Liver (tissue), 9 donors: ENCODE data around the gene SLC17A9. TPM values are rescaled to one million over a fixed set of nuclear protein-coding genes. Genes with fewer than 3 reads are reported as not detected.

Experiments used
- DNase-seq: peaks from one replicate; pipeline ENCODE4 v3.0.0-alpha.2; 2017; ENCODE audit warnings: low spot score
- H3K27ac ChIP-seq, 2 donors: one replicate each; pipeline ENCODE4 v1.7.0; 2013; ENCODE audit warnings: inconsistent platforms in 2 of 2, low read length in 2 of 2, control low read depth in 1 of 2, low read depth in 1 of 2, mild to moderate bottlenecking in 1 of 2
- H3K27me3 ChIP-seq, 4 donors: one replicate each; pipeline versions ENCODE4 v1.6.1 to v1.7.0; 2013; ENCODE audit warnings: low read length in 3 of 4, inconsistent platforms in 1 of 4, mild to moderate bottlenecking in 1 of 4, moderate library complexity in 1 of 4; ENCODE audit not compliant: control insufficient read depth in 4 of 4, insufficient read depth in 4 of 4
- H3K36me3 ChIP-seq, 4 donors: one replicate each; pipeline versions ENCODE4 v1.6.1 to v1.7.0; 2013; ENCODE audit warnings: low read length in 3 of 4, mild to moderate bottlenecking in 3 of 4, low read depth in 1 of 4, moderate library complexity in 1 of 4; ENCODE audit not compliant: control insufficient read depth in 4 of 4, insufficient read depth in 3 of 4
- H3K4me1 ChIP-seq, 4 donors: one replicate each; pipeline versions ENCODE4 v1.6.1 to v1.7.0; 2013; ENCODE audit warnings: low read length in 3 of 4, mild to moderate bottlenecking in 3 of 4, moderate library complexity in 1 of 4; ENCODE audit not compliant: control insufficient read depth in 4 of 4, insufficient read depth in 4 of 4
- H3K4me3 ChIP-seq, 3 donors: one replicate each; pipeline versions ENCODE4 v1.6.1 to v1.7.0; 2013; ENCODE audit warnings: low read length in 3 of 3, control low read depth in 1 of 3, low read depth in 1 of 3, mild to moderate bottlenecking in 1 of 3
- H3K9ac ChIP-seq, 2 donors: one replicate each; pipeline ENCODE4 v1.7.0; 2013; ENCODE audit warnings: low read length in 2 of 2, mild to moderate bottlenecking in 2 of 2, moderate library complexity in 2 of 2, control low read depth in 1 of 2, low read depth in 1 of 2
- H3K9me3 ChIP-seq, 4 donors: one replicate each; pipeline versions ENCODE4 v1.6.1 to v1.7.0; 2013; ENCODE audit warnings: low read length in 3 of 4; ENCODE audit not compliant: control insufficient read depth in 4 of 4
- FOXA2 ChIP-seq: IDR thresholded peaks from 2 replicates; pipeline ENCODE4 v1.6.1; 2016; ENCODE audit warnings: antibody characterized with exemption
- NR2F2 ChIP-seq: IDR thresholded peaks from 2 replicates; pipeline ENCODE4 v1.6.1; 2016; ENCODE audit warnings: antibody characterized with exemption
- RAD21 ChIP-seq, 2 donors: IDR thresholded peaks; 2 replicates each; pipeline ENCODE4 v1.6.1; 2016; ENCODE audit warnings: antibody characterized with exemption in 2 of 2, mild to moderate bottlenecking in 2 of 2
- TAF1 ChIP-seq: conservative IDR thresholded peaks from 2 replicates; pipeline ENCODE4 v1.6.1; 2016; ENCODE audit warnings: antibody characterized with exemption, mild to moderate bottlenecking
- WGBS: extraction: QIAGEN DNeasy Blood & Tissue Kit; methylation state at CpG from one replicate; pipeline ENCODE4 v1.1.7; 2013; 5-methylcytosine and 5-hydroxymethylcytosine counted together
- polyA plus RNA-seq, 2 donors: library from polyadenylated mRNA; stranded (reverse) in 1 of 2; unstranded in 1 of 2; fragments of 200-250 nt in 1 of 2; fragments of >200 nt in 1 of 2; fragmentation: Nextera tagmentation in 1 of 2; extraction: Ambion mirVana in 1 of 2; gene quantifications; one replicate each; pipeline versions ENCODE4 v1.2.1 to v1.2.3, GENCODE V29; 2013 to 2015
- total RNA-seq, 2 donors: library from RNA; depleted of rRNA; stranded (reverse); fragments of >200 nt; gene quantifications; one replicate each; pipeline ENCODE4 v1.2.3, GENCODE V29; 2014
- TF ChIP-seq, protein P1 (sequence below): IDR thresholded peaks from 2 replicates; pipeline ENCODE4 v1.6.1; 2016; ENCODE audit warnings: antibody characterized with exemption, mild to moderate bottlenecking
- TF ChIP-seq, protein P2 (sequence below): fragments of 150-350 bp; IDR thresholded peaks from 2 replicates; pipeline ENCODE4 v1.5.1; 2017; ENCODE audit warnings: improper control_type of control experiment, low read depth, low read length; ENCODE audit not compliant: missing input control
- TF ChIP-seq, protein P3 (sequence below): IDR thresholded peaks from 2 replicates; pipeline ENCODE4 v1.6.1; 2016; ENCODE audit warnings: antibody characterized with exemption
- donor health status: healthy.
- donor health status: healthy.
- donor health status: healthy.
- donor health status: healthy.
- donor health status: healthy.

SLC17A9 gene
- total and polyA plus RNA-seq, 4 donors, result 16.0 to 138 (median 64.6) TPM

DNA sequence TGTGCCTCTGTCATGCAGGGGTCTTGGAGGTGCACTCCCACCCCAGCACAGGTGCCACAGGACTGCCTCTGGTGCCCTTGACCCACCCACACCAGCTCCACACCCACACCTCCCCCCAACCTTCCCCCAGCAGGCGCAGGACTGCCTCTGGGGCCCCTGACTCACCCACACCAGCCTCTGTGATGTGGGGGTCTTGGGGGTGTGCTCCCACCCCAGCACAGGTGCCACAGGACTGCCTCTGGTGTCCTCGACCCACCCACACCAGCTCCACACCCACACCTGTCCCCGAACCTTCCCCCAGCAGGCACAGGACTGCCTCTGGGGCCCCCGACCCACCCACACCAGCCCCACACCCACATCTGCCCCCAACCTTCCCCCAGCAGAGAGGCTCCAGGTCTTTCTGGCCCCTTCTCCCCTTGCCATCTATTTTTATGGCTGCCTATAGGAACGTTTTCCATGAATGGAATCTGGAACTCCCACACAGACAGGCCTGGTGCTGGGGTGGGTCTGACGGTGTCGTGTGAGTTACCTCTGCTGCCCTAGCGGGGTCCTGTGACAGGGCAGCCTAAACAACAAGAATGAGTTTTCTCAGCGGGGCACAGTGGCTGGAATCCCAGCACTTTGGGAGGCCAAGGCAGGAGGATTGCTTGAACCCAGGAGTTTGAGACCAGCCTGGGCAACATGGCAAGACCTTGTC lies 23.5 kb downstream of the SLC17A9 start:
- H3K36me3 ChIP-seq, result no peaks in the 10 kb centered on the region
- DNase-seq, result no peak
- H3K4me1 ChIP-seq, result peaks cover 0 to 10% (median 3%) of the 10 kb centered on the region in 4 donors
- H3K27ac ChIP-seq, result no peak overlapping the region
- H3K4me3 ChIP-seq, result no peak overlapping the region
- no peaks in the 10 kb centered on the region for H3K9me3 ChIP-seq
- H3K9ac ChIP-seq, result no peak overlapping the region
- 64% methylated on average over 9 of the region's 9 CpGs for WGBS
- TF ChIP-seq NR2F2, result no peak
- no peak for TF ChIP-seq RAD21 (IDR thresholded peaks at IDR 0.05)
- TF ChIP-seq, protein P1, sequence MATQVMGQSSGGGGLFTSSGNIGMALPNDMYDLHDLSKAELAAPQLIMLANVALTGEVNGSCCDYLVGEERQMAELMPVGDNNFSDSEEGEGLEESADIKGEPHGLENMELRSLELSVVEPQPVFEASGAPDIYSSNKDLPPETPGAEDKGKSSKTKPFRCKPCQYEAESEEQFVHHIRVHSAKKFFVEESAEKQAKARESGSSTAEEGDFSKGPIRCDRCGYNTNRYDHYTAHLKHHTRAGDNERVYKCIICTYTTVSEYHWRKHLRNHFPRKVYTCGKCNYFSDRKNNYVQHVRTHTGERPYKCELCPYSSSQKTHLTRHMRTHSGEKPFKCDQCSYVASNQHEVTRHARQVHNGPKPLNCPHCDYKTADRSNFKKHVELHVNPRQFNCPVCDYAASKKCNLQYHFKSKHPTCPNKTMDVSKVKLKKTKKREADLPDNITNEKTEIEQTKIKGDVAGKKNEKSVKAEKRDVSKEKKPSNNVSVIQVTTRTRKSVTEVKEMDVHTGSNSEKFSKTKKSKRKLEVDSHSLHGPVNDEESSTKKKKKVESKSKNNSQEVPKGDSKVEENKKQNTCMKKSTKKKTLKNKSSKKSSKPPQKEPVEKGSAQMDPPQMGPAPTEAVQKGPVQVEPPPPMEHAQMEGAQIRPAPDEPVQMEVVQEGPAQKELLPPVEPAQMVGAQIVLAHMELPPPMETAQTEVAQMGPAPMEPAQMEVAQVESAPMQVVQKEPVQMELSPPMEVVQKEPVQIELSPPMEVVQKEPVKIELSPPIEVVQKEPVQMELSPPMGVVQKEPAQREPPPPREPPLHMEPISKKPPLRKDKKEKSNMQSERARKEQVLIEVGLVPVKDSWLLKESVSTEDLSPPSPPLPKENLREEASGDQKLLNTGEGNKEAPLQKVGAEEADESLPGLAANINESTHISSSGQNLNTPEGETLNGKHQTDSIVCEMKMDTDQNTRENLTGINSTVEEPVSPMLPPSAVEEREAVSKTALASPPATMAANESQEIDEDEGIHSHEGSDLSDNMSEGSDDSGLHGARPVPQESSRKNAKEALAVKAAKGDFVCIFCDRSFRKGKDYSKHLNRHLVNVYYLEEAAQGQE, result no peak
- TF ChIP-seq, protein P2, sequence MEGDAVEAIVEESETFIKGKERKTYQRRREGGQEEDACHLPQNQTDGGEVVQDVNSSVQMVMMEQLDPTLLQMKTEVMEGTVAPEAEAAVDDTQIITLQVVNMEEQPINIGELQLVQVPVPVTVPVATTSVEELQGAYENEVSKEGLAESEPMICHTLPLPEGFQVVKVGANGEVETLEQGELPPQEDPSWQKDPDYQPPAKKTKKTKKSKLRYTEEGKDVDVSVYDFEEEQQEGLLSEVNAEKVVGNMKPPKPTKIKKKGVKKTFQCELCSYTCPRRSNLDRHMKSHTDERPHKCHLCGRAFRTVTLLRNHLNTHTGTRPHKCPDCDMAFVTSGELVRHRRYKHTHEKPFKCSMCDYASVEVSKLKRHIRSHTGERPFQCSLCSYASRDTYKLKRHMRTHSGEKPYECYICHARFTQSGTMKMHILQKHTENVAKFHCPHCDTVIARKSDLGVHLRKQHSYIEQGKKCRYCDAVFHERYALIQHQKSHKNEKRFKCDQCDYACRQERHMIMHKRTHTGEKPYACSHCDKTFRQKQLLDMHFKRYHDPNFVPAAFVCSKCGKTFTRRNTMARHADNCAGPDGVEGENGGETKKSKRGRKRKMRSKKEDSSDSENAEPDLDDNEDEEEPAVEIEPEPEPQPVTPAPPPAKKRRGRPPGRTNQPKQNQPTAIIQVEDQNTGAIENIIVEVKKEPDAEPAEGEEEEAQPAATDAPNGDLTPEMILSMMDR, result no peak
- H3K27me3 ChIP-seq, result peaks cover 0 to 12% (median 9%) of the 10 kb centered on the region in 4 donors

DNA sequence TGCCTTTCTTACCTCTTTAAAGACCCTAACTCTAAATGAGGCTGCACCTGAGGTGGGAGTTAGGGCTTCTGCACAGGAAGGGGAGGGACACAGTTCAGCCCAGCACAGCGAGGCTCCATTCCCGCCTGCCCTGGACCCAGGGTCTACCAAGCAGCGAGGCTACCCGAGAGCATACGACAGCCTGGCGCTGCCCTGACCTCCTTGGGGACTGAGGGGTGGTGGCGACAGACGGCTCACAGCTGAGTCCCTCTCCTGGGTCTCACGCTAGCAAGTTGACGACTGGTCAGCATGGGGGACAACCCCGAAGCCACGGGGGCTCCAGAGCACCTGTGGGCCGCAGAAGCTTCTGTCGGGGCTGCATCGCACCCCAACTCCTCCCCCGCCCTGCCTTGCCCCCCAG lies 24.4 kb downstream of the SLC17A9 start:
- peaks cover 0 to 10% (median 3%) of the 10 kb centered on the region in 4 donors for H3K4me1 ChIP-seq
- TF ChIP-seq TAF1 (no peak), FOXA2 (no peak), NR2F2 (no peak)
- TF ChIP-seq, protein P3, sequence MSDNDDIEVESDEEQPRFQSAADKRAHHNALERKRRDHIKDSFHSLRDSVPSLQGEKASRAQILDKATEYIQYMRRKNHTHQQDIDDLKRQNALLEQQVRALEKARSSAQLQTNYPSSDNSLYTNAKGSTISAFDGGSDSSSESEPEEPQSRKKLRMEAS, result no peak
- TF ChIP-seq, protein P1, result no peak
- WGBS, result 85% methylated on average over 16 of the region's 16 CpGs
- no peak for DNase-seq
- no peak overlapping the region for H3K9ac ChIP-seq
- H3K36me3 ChIP-seq, result no peaks in the 10 kb centered on the region
- peaks cover 0 to 12% (median 9%) of the 10 kb centered on the region in 4 donors for H3K27me3 ChIP-seq
- H3K4me3 ChIP-seq, result no peak overlapping the region
- H3K9me3 ChIP-seq, result no peaks in the 10 kb centered on the region
- H3K27ac ChIP-seq, result no peak overlapping the region
